Effector memory CD8-positive, alpha-beta T cell (primary cell): ENCODE results near the gene SPOCK1.

Source experiments
- ATAC-seq: fragments of 150-1000 bp; cut with Tn5 transposase; replicated peaks from 2 replicates; pipeline ENCODE4 v1.10.0; 2021; ENCODE audit warnings: mild to moderate bottlenecking, moderate library complexity
- DNase-seq, 3 experiments: peaks; one replicate each; pipeline ENCODE4 v3.0.0; 2021
- H3K27ac Mint-ChIP-seq, 2 donors: one replicate each; pipeline ENCODE4 v1.8.0; 2022; ENCODE audit warnings: mild to moderate bottlenecking in 2 of 2, mixed read lengths in 2 of 2, moderate library complexity in 2 of 2
- H3K27me3 Mint-ChIP-seq, 2 donors: one replicate each; pipeline ENCODE4 v1.8.0; 2022; ENCODE audit warnings: mixed read lengths in 2 of 2
- H3K36me3 Mint-ChIP-seq: one replicate; pipeline ENCODE4 v1.8.0; 2022; ENCODE audit warnings: mild to moderate bottlenecking, moderate library complexity, mixed read lengths; ENCODE audit not compliant: insufficient read depth
- H3K4me1 Mint-ChIP-seq, 2 donors: one replicate each; pipeline ENCODE4 v1.8.0; 2022; ENCODE audit warnings: low read depth in 2 of 2, mixed read lengths in 2 of 2
- H3K4me3 Mint-ChIP-seq, 2 donors: one replicate each; pipeline ENCODE4 v1.8.0; 2022; ENCODE audit warnings: mild to moderate bottlenecking in 2 of 2, mixed read lengths in 2 of 2, moderate library complexity in 2 of 2
- H3K9me3 Mint-ChIP-seq, 2 donors: one replicate each; pipeline ENCODE4 v1.8.0; 2022; ENCODE audit warnings: mixed read lengths in 2 of 2

SPOCK1 gene

DNA sequence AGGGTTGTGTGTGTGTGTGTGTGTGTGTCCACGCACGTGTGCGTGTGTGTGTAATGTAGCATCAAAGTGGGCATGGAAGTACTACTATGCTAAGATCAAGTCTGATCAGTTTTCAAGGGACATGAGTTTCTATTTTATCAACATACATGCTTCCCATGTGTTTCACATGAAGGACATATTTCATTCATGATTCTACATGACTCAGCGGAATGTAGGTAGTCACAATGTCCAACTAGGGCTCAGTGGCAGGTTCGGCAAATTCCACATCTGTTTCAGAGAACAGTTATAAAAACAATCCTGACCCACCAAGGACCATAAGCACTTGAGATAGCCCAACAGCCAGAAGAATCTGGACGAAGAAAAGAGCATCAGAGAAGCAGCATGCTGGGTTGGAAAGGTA lies 148.3 kb downstream of the SPOCK1 start:
- Mint-ChIP-seq H3K27ac (no peak overlapping the region), H3K4me3 (no peak overlapping the region), H3K36me3 (peaks cover 2% of the 10 kb centered on the region), H3K27me3 (peaks cover 6 to 15% of the 10 kb centered on the region in 2 donors), H3K9me3 (peaks cover 0 to 2% of the 10 kb centered on the region in 2 donors), H3K4me1 (no peaks in the 10 kb centered on the region)
- no peak for DNase-seq
- ATAC-seq, result no peak

GRCh38 chr5:137348759-137349158 lies 150.4 kb downstream of the SPOCK1 start:
- ATAC-seq, result no peak
- Mint-ChIP-seq H3K4me1 (no peaks in the 10 kb centered on the region), H3K36me3 (peaks cover 2% of the 10 kb centered on the region), H3K9me3 (no peaks in the 10 kb centered on the region), H3K27me3 (peaks cover 0 to 8% of the 10 kb centered on the region in 2 donors), H3K4me3 (no peak overlapping the region), H3K27ac (no peak overlapping the region)
- DNase-seq, result no peak

DNA sequence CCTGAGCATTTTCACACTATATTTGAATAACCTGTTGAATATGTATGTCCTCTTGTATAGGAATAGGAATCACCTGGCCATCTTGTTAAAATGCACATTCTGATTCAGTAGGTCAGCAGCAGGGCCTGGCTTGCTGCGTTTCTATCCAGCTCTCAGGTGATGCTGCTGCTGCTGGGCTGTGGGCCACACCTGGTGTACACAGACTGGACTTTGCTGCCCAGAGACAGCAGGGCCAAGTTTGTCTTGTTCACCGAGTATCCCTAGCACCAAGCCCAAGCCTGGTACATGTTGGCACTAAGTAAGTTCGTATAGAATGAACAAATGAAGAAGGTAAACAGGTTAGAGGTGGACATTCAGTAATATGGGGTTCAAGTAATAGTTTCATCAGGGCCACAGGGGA lies 151.3 kb downstream of the SPOCK1 start:
- H3K4me1 Mint-ChIP-seq, result no peaks in the 10 kb centered on the region
- peaks cover 2% of the 10 kb centered on the region for H3K36me3 Mint-ChIP-seq
- DNase-seq (no peak), ATAC-seq (no peak)
- H3K9me3 Mint-ChIP-seq, result no peaks in the 10 kb centered on the region
- no peak overlapping the region for H3K27ac Mint-ChIP-seq
- no peak overlapping the region for H3K4me3 Mint-ChIP-seq
- peaks cover 0 to 4% of the 10 kb centered on the region in 2 donors for H3K27me3 Mint-ChIP-seq

DNA sequence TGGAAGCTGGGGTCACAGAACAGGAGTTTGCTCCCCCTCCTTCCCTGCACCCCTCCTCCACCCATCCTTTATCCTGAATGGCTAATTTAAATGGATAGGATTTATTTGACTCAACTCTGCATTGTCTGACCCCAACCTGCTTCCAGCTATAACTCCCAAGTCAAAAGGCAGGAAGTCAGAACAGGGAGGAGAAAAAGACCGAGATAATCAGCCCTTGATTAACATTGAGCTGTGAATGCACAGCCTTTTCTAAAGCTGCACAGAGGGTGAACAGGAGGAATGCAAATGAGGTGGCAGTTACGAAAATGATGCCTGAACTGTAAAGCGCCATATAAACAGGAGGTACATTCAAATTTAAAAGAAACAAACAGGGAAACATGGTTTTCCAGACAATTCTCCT lies 152.8 kb downstream of the SPOCK1 start:
- Mint-ChIP-seq H3K9me3 (no peaks in the 10 kb centered on the region), H3K4me3 (no peak overlapping the region), H3K27me3 (peaks cover under 1 to 8% of the 10 kb centered on the region in 2 donors), H3K4me1 (no peaks in the 10 kb centered on the region), H3K36me3 (peaks cover 2% of the 10 kb centered on the region), H3K27ac (no peak overlapping the region)
- ATAC-seq (no peak), DNase-seq (no peak)

GRCh38 chr5:137345396-137345795 lies 153.7 kb downstream of the SPOCK1 start:
- H3K4me1 Mint-ChIP-seq, result no peaks in the 10 kb centered on the region
- no peak for DNase-seq
- peaks cover 2% of the 10 kb centered on the region for H3K36me3 Mint-ChIP-seq
- no peak overlapping the region for H3K4me3 Mint-ChIP-seq
- peaks cover 10 to 12% of the 10 kb centered on the region in 2 donors for H3K27me3 Mint-ChIP-seq
- ATAC-seq, result no peak
- H3K9me3 Mint-ChIP-seq, result no peaks in the 10 kb centered on the region
- no peak overlapping the region for H3K27ac Mint-ChIP-seq

- Mint-ChIP-seq H3K27ac (no peak overlapping the region), H3K4me1 (no peaks in the 10 kb centered on the region), H3K4me3 (no peak overlapping the region), H3K27me3 (peaks cover 12 to 16% of the 10 kb centered on the region in 2 donors), H3K36me3 (peaks cover 2% of the 10 kb centered on the region), H3K9me3 (no peaks in the 10 kb centered on the region)
- no peak for DNase-seq
- no peak for ATAC-seq
These were observed 154.3 kb downstream of the SPOCK1 start for GRCh38 chr5:137344723-137345322.

DNA sequence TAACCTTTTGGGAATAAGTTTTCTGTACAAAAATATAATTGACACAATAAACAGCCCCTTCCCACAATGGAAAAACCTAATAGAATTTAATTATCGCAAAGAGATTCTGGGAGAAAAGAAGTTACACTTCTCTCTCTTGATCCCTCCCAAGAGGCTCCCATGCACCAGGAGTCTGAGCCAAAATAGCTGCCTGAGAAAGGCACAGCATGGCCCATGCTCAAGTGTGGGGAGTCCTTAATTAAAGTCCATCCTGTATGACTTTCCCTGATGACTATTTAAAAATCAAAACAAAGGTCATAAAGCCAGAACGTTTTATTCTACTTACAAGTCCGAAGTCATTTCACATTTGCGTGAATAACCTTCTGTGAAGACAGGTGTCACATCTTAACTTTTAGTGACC lies 155.1 kb downstream of the SPOCK1 start:
- ATAC-seq, result no peak
- DNase-seq, result no peak
- Mint-ChIP-seq H3K4me1 (no peaks in the 10 kb centered on the region), H3K27me3 (peaks cover 12 to 17% of the 10 kb centered on the region in 2 donors), H3K9me3 (no peaks in the 10 kb centered on the region), H3K27ac (no peak overlapping the region), H3K36me3 (peaks cover 2% of the 10 kb centered on the region), H3K4me3 (no peak overlapping the region)

DNA sequence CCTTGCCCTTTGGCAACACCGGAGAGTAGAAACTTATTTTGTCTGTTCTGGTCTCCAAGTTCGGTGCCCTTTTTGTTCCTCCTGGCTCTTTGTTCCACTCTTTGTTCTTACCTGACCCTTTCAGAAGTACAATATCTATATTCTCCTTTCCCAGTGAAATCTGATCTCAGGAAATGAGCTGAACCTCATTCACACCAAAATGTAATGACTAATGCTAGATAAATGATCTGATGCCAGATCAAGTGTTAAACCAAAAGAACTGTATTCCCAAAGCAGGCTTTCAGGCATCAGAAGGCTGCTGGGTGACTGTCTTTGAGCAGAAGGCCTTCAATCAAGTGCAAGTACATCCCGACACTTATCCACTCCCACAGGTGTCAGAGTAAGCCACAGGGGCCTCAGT lies 156.4 kb downstream of the SPOCK1 start:
- ATAC-seq, result no peak
- no peaks in the 10 kb centered on the region for H3K9me3 Mint-ChIP-seq
- H3K4me1 Mint-ChIP-seq, result no peaks in the 10 kb centered on the region
- peaks cover 2% of the 10 kb centered on the region for H3K36me3 Mint-ChIP-seq
- peaks cover 10 to 17% of the 10 kb centered on the region in 2 donors for H3K27me3 Mint-ChIP-seq
- H3K27ac Mint-ChIP-seq, result no peak overlapping the region
- DNase-seq, result no peak
- no peak overlapping the region for H3K4me3 Mint-ChIP-seq

GRCh38 chr5:137341831-137342230 lies 157.3 kb downstream of the SPOCK1 start:
- Mint-ChIP-seq H3K27me3 (peaks cover 7 to 17% of the 10 kb centered on the region in 2 donors), H3K27ac (no peak overlapping the region), H3K36me3 (peaks cover 2% of the 10 kb centered on the region), H3K9me3 (no peaks in the 10 kb centered on the region), H3K4me3 (no peak overlapping the region), H3K4me1 (no peaks in the 10 kb centered on the region)
- DNase-seq (no peak), ATAC-seq (no peak)

GRCh38 chr5:137340881-137341280 lies 158.2 kb downstream of the SPOCK1 start:
- no peak for ATAC-seq
- no peaks in the 10 kb centered on the region for H3K4me1 Mint-ChIP-seq
- DNase-seq, result no peak
- no peaks in the 10 kb centered on the region for H3K9me3 Mint-ChIP-seq
- no peak overlapping the region for H3K27ac Mint-ChIP-seq
- no peaks in the 10 kb centered on the region for H3K36me3 Mint-ChIP-seq
- H3K4me3 Mint-ChIP-seq, result no peak overlapping the region
- H3K27me3 Mint-ChIP-seq, result peaks cover 7 to 17% of the 10 kb centered on the region in 2 donors

DNA sequence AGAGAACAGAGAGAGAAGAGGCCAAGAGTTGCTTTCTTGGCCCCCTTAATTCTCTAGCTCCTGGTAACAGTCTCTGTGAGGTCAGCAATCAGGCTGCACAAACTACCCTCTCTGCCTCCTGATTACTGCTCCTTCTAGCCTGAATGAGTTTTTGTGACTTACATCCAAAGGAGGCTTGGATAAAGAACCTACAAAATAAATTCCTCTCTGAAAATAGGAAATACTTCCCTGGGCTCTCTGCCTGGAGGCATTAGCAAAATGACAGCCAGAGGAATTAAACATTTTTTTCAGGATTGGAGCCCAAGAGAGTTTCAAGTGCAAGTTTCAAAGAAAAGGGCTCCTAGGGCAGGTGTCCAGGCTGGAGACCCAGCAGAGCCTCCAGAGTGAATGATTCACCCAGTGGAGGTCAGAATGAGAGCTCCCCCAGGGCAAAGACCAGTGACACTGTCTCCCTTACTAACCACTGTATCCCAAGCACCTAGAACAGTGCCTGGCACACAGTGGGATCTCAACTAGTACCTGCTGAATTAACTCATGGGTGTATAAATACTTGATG lies 162.5 kb downstream of the SPOCK1 start:
- H3K9me3 Mint-ChIP-seq, result peaks cover 0 to 8% of the 10 kb centered on the region in 2 donors
- no peaks in the 10 kb centered on the region for H3K4me1 Mint-ChIP-seq
- DNase-seq (no peak), ATAC-seq (no peak)
- H3K27me3 Mint-ChIP-seq, result peaks cover 7 to 17% of the 10 kb centered on the region in 2 donors
- no peak overlapping the region for H3K4me3 Mint-ChIP-seq
- H3K27ac Mint-ChIP-seq, result no peak overlapping the region
- no peaks in the 10 kb centered on the region for H3K36me3 Mint-ChIP-seq

DNA sequence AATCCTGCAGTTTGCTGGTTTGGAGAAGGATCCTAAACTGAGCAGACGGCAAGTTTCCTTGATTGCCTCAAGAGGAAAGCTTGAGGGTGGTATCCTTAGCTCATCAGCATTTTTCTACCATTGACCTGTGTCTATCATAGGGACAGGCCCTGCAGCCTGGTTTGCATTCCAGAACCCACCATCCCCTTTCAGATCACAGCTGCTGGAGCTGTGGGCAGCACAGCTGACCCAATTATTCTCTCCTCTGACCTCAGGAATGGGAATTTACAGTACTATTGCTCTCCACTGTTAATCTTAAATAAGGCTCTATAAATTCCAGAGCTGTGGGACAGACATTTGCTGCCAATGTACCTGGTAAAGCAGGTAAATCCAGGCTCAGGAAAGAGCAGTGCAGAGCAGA lies 163.0 kb downstream of the SPOCK1 start:
- Mint-ChIP-seq H3K27me3 (peaks cover 2 to 14% of the 10 kb centered on the region in 2 donors), H3K4me1 (no peaks in the 10 kb centered on the region), H3K9me3 (peaks cover 0 to 8% of the 10 kb centered on the region in 2 donors), H3K4me3 (no peak overlapping the region), H3K36me3 (no peaks in the 10 kb centered on the region), H3K27ac (no peak overlapping the region)
- no peak for DNase-seq
- ATAC-seq, result no peak

- H3K9me3 Mint-ChIP-seq, result peaks cover 0 to 8% of the 10 kb centered on the region in 2 donors
- H3K27me3 Mint-ChIP-seq, result peaks cover 0 to 8% of the 10 kb centered on the region in 2 donors
- DNase-seq, result no peak
- no peak overlapping the region for H3K4me3 Mint-ChIP-seq
- no peak for ATAC-seq
- no peaks in the 10 kb centered on the region for H3K36me3 Mint-ChIP-seq
- no peak overlapping the region for H3K27ac Mint-ChIP-seq
- no peaks in the 10 kb centered on the region for H3K4me1 Mint-ChIP-seq
These were observed 163.6 kb downstream of the SPOCK1 start for GRCh38 chr5:137335493-137335892.

- Mint-ChIP-seq H3K27ac (no peak overlapping the region), H3K4me3 (no peak overlapping the region), H3K27me3 (no peaks in the 10 kb centered on the region), H3K4me1 (no peaks in the 10 kb centered on the region), H3K36me3 (no peaks in the 10 kb centered on the region), H3K9me3 (peaks cover 0 to 8% of the 10 kb centered on the region in 2 donors)
- no peak for ATAC-seq
- no peak for DNase-seq
These were observed 165.2 kb downstream of the SPOCK1 start for GRCh38 chr5:137333928-137334327.
